GM21360 (cell line): ENCODE data around the gene ABCG8.

Source experiments
- ATAC-seq: cut with Tn5 transposase; IDR thresholded peaks from one replicate; pipeline ENCODE4 v1.9.1; 2021; ENCODE audit warnings: mild to moderate bottlenecking, moderate library complexity; ENCODE audit not compliant: unreplicated experiment

Gene ABCG8

GRCh38 chr2:43838560-43839267 is at the start of gene ABCG8, which contains the start of gene ABCG5:
ABCG8 (plus strand) TSS chr2:43838971; CDS start chr2:43839054, 83 bp downstream.
ABCG5 (minus strand) TSS chr2:43838839; CDS start chr2:43838679, 160 bp downstream.
- no peak for ATAC-seq

- no peak for ATAC-seq
Observed at GRCh38 chr2:43790147-43790546, 48.6 kb upstream of the ABCG8 start.

DNA sequence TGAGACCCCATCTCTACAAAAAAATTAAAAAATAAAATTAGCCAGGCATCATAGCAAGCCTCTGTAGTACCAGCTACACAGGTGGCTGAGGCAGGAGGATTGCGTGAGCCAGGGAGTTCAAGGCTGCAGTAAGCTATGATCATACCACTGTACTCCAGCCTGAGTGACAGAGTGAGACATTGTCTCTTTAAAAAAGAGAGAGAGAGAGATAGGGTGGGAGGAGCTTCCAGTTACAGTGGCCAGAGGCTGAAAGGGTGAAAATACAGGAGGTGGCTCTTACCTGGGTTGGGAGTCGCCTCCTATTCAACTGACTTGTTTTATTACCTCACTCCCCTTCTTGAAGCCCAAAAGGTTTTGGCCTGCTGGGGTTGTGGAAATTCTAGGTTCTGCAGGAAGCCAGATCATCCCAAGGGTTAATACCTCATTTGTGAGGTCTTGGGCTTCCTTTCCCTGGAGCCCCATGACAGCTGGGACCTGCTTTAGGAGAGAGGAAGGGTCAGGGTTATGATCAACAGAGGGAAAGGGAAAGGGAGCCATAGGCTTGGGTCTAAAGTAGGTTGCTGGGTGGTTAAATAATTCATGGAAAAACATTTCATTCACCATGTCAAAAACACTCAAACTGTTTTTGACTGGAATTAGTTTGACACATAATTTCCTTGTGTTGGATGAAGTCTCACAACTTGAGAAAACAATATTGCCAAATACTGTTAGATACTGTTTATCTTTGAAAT is 47.6 kb upstream of the ABCG8 start:
- no peak for ATAC-seq

DNA sequence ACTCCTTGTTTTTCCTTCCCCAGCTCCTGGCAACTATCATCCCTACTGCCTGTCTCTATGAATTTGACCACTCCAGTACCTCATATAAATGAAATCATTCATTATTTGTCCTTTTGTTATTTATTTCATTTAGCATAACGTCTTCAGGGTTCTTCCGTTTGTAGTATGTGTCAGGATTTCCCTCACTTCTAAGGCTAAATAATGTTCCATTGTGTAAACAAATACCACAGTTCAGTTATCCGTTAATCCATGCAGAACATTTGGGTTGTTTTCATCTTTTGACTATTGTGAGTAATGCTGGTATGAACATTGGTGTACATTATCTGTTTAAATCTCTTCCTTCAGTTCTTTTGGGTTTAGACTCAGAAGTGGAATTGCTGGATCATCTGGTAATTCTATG is 46.1 kb upstream of the ABCG8 start:
- no peak for ATAC-seq

DNA sequence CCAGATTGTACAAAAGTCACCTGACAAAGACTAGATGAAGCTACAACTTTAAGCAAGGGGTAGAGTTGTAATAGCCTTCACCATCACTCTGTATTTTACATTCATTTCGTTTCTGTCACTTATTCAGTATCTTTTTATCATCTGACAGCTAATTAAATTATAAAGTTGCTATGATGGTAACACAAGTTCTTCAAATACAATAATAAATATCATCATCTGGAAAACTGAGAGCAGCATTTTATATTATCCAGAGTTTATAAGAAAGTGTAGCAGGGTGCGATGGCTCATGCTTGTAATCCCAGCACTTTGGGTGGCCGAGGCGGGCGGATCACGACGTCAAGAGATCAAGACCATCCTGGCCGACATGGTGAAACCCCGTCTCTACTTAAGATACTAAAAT is 43.8 kb upstream of the ABCG8 start:
- ATAC-seq = no peak

GRCh38 chr2:43796206-43796605 is 42.6 kb upstream of the ABCG8 start:
- no peak for ATAC-seq

GRCh38 chr2:43798300-43798699 is 40.5 kb upstream of the ABCG8 start:
- no peak for ATAC-seq

GRCh38 chr2:43800894-43801293 is 37.9 kb upstream of the ABCG8 start:
- no peak for ATAC-seq

DNA sequence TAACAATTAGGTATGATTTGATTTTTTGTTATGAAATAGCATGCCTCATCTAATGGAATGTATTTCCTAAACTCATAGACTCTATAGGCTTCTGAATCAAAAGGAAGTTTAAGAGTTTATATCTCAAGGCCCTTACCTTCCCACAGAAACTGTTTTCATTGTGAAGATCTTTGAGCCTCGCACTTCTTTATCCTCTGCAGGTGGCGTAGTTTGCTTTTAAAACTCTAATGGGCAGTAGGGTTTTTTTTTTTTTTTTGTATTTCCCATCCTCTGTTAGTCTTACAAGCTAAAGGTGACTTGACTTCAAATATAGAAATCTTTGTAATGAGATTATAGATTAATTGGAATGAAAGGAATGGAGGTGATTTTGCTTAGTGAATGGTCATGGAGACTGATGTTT is 36.6 kb upstream of the ABCG8 start:
- no peak for ATAC-seq

- no peak for ATAC-seq
Observed at GRCh38 chr2:43803113-43803512, 35.7 kb upstream of the ABCG8 start.

GRCh38 chr2:43806719-43807031 is 32.1 kb upstream of the ABCG8 start:
- no peak for ATAC-seq

- no peak for ATAC-seq
Observed at GRCh38 chr2:43810452-43810851, 28.3 kb upstream of the ABCG8 start.

DNA sequence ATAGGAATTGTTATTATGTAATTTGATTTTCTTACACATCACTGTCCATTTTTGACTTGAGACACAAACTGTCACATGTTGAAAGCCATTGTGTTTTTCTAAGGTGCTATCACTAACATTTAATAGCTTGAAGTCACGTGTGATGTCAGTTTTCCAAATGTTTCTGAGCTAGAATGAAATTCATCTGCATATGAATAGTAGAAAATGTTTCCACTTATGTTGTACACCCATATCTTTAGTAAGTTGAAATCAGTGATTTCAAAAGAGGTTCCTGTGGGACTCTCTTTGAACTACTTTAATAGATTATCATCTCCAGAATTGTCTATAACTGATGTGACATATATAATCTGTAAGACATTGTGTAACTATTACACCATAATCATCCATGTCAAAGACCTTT is 27.9 kb upstream of the ABCG8 start:
- ATAC-seq = no peak

DNA sequence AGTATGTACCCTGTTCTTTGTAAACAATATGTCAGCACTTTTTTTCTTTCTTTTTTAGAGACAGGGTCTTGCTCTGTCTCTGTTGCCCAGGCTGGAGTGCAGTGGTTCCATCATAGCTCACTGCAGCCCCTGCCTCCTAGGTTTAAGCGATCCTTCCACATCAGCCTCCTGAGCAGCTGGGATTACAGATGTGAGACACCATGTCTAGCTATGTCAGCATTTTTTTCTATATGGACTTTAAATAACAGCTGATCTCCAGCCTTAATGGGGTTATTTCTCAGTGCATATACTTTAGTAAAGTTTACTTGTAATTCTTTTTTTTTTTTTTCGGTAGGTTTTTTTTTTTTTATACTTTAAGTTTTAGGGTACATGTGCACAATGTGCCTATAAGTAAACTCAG is 26.8 kb upstream of the ABCG8 start:
- no peak for ATAC-seq

DNA sequence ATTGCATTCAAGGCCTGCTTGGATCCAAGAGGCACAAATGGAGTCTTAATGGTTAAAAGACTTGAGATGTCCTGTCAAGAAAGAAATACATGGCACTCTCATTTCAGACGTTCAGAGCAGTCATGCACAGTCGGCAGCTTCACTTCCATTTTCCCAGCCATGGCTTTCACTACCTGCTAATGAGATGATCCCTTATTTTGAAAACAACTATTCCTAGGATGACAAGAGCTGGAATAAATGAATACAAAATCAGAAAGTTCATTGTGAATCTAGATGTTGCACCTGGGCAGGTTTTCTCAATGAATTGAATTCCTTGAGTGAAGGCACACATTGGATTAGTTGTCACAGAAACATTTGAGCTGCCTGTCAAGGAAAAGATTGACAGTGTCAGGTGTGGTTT is 25.8 kb upstream of the ABCG8 start:
- ATAC-seq = no peak

DNA sequence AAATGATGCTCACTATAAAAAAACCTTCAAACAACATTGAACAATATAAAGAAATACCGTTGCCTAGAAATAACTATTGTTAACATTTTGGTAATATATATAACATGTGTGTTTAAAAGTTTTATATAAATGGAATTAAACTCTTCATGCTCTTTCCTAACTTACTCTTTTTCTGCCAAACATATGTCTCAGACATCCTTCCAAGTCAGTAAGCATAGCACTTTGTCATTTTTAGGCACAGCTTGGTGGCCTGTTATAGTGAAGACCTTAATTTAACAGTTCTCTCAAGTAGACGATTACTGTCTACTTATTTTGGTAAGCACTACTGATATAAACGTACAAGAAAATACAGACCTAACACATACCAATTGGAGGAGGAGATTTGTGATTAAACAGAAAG is 24.1 kb upstream of the ABCG8 start:
- ATAC-seq = no peak

DNA sequence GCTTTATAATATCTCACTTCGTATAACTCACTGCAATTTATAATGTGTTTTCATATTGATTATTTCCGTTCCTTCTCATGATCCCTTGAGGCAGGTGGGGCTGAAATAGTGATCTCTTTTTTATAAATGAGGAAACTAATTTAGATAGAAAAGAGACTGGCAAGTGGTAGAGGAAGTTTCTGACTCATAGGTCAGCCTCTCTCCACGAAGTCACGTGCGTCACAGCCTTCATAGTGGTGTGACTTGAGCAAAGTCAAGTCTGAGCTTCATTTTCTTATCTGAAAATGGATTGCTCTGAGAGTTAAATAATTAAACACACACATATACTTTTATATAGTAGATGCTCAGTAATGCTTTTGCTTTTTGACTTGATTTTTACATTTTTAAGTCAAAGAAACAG is 20.0 kb upstream of the ABCG8 start:
- no peak for ATAC-seq

DNA sequence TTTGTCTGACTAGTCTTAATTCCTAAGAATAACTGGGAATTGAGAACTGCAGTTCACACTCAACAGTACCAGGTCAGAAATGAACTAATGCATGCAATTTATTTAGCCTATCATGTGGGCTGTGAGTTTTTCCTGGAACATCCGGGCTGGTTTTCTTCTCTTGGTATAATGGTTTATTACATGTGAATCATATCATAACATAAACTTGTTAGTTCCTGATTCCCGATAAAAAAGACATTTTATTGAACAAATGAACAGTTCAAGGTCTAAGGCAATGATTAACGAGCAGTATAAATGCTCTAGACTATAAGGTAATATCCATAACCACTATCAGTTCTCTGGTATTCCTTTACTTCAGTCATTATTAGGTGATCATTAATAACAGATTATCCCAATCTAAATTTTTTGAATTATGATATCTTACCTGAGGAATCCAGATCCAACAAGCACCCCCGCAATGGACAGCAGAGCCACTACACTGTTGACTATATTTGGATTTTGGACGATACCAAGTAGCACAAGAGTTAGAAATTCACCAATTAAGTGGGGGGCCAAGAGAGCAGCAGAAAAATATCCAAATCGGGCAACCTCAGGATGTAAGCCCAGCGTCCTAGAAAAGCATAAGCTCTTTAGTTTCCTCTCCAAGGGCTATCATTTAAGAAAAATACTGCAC is 19.1 kb upstream of the ABCG8 start:
- no peak for ATAC-seq

- ATAC-seq = no peak
Observed at GRCh38 chr2:43822839-43823238, 15.9 kb upstream of the ABCG8 start.

DNA sequence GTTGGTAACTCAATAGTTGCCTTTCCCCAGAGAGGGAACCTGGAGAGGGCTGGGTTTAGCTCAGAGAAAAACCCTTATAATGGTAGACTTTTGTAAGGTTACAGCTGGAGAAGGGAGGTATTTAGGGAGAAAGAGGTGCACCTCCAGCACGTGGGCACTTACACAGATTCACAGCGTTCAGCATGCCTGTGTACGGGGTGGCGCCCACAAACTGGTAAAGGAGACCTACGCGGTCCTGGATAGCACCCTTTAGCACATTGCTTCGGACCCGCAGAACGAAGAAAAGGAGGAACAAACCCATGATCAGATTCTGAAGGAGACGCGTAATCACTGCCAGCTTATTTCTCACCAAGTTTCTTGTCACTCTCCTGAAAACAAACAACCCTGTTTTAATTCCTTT is 15.0 kb upstream of the ABCG8 start:
- ATAC-seq = no peak

GRCh38 chr2:43824512-43824911 is 14.3 kb upstream of the ABCG8 start:
- no peak for ATAC-seq

DNA sequence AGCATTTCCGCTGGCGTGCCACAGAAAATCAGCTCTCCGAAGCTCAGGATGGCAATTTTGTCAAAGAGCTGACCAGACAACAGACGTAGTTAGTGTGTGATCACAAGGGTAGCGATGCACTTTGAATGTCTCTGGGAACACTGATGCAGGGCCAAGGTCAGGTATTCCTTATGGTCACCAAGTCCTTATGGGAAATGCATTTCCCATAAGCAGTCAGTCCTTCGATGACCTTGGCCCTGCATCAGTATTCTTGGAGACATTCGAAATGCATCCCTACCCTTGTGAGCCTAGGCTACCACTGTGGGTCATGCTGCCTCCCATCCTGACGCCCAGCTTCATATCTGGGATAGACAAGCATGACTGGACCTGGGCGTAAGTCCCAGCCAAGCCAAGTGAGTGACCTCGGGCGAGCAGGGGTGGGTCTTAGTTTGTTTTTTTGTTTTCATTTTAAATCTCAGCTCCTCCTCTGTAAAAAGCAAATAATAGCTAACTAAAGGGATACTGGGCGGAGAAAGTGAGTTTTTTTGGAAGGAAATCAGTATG is 13.7 kb upstream of the ABCG8 start:
- no peak for ATAC-seq
